Coronary artery (tissue), 2 donors: ENCODE data around the gene C1orf21.

ENCODE experiments used
- DNase-seq: peaks from one replicate; pipeline ENCODE4 v3.0.0-alpha.2; 2017; ENCODE audit warnings: low spot score
- H3K27ac ChIP-seq, 2 donors: fragments of 200-600 bp; sonication (generic); one replicate each; pipeline ENCODE4 v1.5.1; 2016 to 2019
- H3K4me3 ChIP-seq: fragments of 200-600 bp; sonication (generic); 2 replicates; pipeline ENCODE4 v1.5.1; 2016; ENCODE audit warnings: mild to moderate bottlenecking, moderate library complexity
- CTCF ChIP-seq: fragments of 200-600 bp; sonication (generic); IDR thresholded peaks from one replicate; pipeline ENCODE4 v1.5.1; 2019; ENCODE audit warnings: antibody characterized with exemption

C1orf21 gene

GRCh38 chr1:184530226-184530625 is 143.4 kb downstream of the C1orf21 start:
- TF ChIP-seq CTCF, result no peak
- no peak for DNase-seq
- Histone ChIP-seq H3K4me3 (no peak overlapping the region), H3K27ac (no peak overlapping the region)

GRCh38 chr1:184531296-184531695 is 144.5 kb downstream of the C1orf21 start:
- no peak overlapping the region for H3K27ac ChIP-seq
- no peak overlapping the region for H3K4me3 ChIP-seq
- no peak for TF ChIP-seq CTCF
- DNase-seq, result no peak

- DNase-seq, result no peak
- Histone ChIP-seq H3K27ac (no peak overlapping the region), H3K4me3 (no peak overlapping the region)
- no peak for TF ChIP-seq CTCF
These were observed 145.4 kb downstream of the C1orf21 start for GRCh38 chr1:184532199-184532598.

- no peak for TF ChIP-seq CTCF
- no peak overlapping the region for H3K4me3 ChIP-seq
- no peak overlapping the region for H3K27ac ChIP-seq
- DNase-seq, result no peak
These were observed 146.2 kb downstream of the C1orf21 start for GRCh38 chr1:184533049-184533448.

GRCh38 chr1:184533915-184534314 is 147.1 kb downstream of the C1orf21 start:
- Histone ChIP-seq H3K4me3 (no peak overlapping the region), H3K27ac (peak overlapping the region in 1 of 2 donors; percentile 79)
- DNase-seq, result no peak
- no peak for TF ChIP-seq CTCF

- peak overlapping the region; percentile 23 to 79 for H3K27ac ChIP-seq
- TF ChIP-seq CTCF, result no peak
- no peak overlapping the region for H3K4me3 ChIP-seq
- DNase-seq, result no peak
These were observed 147.9 kb downstream of the C1orf21 start for GRCh38 chr1:184534690-184535089.

GRCh38 chr1:184535191-184535970 is 148.6 kb downstream of the C1orf21 start:
- DNase-seq, result no peak
- TF ChIP-seq CTCF, result no peak
- Histone ChIP-seq H3K27ac (peak overlapping the region; percentile 23 to 79), H3K4me3 (no peak overlapping the region)
